Eye (tissue), 1 donor: ENCODE data around the gene EID3.

Source experiments
- DNase-seq: peaks from one replicate; pipeline ENCODE4 v3.0.0-alpha.2; 2015

The EID3 gene

DNA sequence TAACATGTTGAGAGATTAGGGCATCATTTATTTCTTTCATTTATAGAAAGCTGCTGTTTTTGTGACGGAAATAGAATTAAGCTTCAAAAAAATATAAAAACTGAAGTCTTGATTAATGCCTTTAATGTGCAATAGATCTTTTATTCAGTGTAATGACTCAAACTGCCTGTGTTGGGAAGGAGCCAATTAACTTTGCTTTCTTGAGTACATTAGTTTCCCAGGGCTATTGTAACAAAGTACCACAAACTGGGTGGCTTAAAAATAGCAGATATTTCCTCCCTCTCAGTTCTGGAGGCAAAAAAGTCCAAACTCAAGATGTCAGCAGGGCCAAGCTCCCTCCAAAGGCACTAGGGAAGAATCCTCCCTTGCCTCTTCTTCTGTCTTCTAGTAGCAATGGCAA is 36.6 kb downstream of the EID3 start:
- peak; percentile 3 for DNase-seq

DNA sequence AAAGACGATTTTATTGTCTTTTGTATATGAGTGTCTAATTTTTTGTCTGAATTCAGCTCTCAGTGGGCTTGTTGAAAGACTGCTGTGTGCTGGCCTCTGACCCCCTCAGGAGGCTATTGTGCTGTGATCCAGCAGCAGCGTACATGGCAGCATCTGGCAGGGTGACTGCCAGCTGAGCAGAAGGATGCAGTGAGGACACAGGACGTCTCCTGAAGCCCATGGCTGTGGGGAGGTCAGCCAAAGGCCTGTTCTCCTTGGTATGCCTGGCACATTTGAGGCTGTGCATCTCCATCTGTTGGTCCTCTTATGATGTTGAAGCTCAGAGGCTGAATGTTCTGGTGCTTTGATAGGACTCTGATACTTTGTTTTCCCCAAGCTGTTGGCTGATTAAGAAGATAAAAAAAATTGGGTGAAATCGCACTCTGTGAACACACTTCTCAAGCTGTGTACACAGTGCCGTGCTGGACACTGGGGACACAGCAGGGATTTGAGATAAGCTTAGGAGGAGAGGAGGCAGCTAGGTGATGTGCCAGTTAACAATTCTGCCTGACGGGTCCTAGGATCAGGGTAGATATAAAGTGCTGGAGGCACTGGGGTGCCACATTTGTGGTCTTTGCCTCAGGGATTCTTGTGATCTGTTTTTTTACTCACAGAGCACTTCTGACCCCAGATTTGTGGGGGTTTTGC is 37.5 kb downstream of the EID3 start:
- peak; percentile 26 for DNase-seq

DNA sequence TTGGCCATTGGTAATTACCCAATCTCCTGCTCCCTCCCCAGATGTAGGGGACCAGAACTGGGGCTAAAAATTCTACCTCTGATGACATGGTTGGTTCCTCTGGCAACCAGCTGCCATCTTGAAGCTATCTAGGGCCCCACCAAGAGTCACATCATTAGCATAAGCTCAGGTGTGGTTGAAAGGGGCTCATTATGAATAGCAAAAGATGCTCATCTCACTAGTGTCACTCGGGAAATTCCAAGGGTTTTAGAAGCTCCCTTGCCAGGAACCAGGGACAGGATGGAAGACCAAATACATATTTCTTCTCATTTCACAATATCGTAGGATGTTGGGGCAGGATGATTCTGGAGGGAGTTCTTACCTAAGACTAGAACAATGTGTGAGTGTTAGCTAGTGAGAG is 38.6 kb downstream of the EID3 start:
- DNase-seq, result no peak

DNA sequence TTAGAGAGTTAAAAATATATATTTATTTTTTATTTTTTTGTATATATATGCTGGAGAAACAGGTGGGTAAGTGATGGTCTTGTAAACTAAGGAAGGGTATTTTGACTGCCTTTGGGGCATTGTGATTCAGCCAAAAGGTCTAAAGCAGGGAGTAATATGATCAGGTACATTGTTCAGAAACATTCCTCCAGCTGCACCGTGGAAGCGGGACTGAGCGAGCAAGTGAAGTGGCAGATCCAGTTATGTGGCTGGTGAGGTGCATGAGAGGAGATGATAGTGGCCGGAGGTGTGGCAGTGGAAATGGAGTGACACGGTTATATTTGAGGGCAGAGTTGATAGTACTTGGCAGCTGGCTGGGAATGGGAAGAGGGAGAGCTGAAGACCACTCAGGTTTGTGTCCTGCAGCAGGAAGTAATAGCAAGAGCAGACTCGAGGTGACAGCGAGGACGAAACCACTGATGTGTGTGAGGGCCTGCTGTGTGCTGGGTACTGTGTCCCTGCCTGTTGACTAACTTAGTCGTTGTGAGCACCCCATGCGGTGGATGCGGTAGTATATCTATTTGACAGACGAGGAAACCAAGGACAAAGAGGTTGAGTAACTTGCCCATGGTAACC is 39.2 kb downstream of the EID3 start:
- DNase-seq, result no peak

DNA sequence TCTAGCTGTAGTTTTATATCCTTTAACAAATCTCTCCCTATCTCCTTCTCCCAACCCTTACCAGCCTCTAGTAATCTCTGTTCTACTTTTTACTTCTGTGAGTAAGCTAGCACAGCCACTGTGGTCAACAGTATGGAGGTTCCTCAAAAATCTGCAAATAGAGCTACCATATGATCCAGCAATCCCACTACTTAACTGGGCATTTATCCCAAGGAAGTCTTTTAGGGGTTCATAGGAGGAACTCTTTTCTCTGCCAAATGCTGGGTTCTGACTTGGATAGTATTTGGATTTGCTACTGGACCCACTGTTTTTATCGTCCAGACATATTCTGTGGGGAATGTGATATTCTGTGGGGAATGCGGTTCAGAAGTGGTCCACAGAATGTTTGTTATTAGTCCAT is 41.1 kb downstream of the EID3 start:
- no peak for DNase-seq

DNA sequence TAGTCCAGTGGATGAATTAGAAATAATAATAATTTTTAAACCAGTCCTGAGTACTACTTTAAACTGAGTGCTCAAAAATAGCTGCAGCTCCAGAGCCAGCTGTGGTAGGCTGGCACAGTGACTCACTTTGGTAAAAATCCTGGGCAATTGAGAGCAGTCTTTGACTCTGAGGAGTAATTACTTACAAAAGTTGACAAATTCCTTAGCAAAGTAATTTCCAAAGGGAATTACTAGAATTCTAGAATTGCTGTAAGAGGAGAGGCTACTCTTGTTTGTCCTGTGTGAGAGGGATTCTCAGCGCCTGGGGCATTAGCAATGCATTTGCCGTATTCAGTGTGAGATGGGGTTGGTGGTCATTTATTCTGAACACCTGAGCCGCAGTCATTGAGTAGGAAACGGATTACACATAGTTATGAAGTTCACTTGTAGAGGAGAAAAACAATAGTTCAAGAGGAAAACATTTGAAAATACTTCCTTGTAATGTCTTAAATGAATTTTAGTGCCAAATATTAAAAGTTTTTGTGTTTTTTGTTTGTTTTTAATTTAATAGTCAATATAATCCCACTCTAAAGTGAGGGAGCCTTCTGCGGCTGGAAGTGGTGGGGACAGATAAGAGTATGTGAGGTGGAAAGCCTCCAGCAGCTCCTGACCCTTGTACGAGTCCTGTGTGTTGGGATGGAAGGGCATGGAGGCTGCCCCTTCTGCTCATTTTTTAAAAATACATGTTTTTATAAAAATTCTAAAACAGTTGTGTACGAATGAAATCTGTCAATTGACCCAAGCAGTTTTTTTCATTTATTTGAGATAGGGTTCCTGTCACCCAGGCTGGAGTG is 41.9 kb downstream of the EID3 start:
- no peak for DNase-seq

DNA sequence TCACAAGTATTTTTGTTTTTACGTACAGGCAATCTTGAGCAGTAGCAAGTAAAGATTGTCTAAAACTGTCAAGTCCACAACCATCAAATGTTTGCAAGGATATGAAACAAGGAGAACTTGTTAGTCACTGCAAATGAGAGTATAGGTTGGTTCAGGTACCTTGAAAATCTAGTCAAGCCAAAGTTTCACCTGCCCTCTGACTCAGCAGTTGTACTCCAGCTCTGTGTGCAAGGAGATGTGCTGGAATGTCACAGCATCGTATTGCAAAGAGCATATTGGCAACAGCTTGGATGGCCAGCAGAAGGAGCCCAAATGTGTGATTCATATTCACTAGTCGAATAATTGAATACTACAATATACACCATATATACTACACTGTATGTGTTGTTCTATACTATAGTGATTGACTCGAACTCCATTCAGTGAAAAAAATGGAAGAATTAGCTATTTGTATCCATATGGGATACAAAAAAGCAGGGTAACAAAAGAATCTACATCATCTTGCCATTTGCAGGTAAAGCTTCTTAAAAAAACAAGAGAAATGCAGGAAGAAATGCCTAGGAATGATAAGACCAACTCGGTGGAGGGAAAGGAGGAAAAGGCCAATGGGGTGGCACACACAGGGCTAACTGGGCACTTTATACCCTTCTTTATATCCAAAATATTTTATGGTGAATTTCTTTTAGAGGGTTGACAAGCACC is 44.0 kb downstream of the EID3 start:
- no peak for DNase-seq

DNA sequence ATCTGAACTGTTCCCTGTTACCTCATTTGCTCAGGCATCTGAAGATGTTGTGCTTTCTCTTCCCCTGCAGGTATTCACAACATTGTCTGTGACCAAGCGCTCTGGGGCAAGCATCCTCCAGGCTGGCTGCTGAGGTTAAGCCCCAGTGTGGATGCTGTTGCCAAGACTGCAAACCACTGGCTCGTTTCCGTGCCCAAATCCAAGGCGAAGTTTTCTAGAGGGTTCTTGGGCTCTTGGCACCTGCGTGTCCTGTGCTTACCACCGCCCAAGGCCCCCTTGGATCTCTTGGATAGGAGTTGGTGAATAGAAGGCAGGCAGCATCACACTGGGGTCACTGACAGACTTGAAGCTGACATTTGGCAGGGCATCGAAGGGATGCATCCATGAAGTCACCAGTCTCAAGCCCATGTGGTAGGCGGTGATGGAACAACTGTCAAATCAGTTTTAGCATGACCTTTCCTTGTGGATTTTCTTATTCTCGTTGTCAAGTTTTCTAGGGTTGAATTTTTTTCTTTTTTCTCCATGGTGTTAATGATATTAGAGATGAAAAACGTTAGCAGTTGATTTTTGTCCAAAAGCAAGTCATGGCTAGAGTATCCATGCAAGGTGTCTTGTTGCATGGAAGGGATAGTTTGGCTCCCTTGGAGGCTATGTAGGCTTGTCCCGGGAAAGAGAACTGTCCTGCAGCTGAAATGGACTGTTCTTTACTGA is 44.9 kb downstream of the EID3 start:
- DNase-seq, result no peak

DNA sequence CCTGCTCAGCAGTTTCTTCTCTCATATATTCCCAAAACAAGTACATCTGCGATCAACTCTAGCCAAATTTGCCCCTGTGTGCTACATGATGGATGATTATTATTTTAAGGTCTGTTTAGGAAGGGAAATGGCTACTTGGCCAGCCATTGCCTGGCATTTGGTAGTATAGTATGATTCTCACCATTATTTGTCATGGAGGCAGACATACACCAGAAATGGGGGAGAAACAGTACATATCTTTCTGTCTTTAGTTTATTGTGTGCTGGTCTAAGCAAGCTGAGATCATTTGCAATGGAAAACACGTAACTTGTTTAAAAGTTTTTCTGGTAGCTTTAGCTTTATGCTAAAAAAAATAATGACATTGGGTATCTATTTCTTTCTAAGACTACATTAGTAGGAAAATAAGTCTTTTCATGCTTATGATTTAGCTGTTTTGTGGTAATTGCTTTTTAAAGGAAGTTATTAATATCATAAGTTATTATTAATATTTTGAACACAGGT is 45.5 kb downstream of the EID3 start:
- no peak for DNase-seq

DNA sequence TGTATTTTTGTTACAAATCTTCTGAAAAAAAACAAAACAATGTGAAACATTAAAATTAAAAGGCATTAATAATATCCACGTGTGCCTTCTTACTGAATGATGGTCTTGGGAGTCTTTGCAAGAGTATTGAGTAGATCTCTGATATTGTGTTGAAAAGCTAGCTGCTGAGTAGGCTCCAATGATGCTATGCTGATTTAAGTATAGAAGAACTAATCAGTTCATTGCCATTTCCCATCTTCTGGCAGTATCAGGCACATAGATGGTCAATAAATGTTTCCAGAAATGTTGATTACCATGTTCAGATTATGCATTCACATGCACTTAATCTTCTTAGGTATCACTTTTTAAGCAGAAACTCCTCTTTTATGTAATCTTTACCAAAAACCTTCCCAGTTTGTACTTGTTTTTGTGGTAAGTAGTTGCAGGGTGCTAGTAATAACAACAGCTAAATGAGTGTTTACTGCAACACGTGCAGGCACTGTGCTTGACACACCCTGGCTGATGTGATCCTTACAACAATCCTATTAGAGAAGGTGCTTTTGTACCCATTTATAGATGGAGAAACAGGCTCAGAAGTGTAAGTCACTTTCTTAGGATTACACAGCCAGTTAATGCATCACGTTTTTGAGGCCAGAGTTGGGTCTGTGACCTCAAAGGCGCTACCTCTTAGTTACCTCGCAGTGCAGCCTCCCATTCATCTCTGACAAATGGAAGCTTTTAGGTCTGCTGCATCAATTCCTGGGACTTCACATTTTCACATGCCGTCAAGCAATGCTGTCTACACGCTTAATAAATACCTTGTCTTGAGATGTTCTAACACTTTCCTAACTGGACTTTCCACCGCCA is 46.9 kb downstream of the EID3 start:
- DNase-seq, result no peak

DNA sequence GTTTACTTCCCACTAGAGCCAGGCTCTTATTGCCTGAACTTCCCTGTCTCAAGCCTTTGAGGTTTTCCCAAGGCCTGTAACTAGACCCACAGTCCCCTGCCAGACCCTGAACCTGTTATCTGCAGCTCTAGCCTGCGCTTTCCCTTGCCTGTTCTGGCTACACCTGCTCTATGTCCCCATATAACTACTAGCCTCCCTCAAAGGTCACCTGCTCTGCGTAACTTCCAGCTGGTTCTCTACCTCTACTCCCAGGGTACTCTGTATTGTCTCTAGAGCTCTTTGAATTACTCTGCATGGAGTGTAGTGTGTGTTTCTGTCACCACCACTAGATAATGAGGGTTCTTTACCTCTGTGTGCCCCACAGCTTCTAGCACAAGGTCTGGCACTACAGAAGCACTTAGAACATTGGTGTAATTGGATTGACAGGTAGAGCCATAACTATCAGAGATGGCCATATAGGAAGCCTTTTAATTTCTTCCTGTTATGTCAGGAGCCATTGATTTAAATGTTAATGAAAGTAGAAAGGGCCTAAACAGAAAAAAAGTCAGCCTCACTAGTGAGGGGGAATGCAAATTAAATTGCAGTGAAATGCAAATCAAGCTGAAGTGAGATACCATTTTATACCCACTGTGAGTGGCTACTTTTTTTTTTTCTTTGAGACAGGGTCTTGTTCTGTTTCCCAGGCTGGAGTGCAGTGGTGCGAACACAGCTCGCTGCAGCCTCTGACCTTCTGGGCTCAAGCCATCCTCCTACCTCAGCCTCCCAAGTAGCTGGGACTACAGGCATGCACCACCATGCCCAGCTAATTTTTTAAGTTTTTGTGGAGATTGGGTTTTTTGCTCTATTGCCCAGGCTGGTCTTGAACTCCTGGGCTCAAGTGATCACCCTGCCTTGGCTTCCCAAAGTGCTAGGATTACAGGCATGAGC is 47.8 kb downstream of the EID3 start:
- no peak for DNase-seq

DNA sequence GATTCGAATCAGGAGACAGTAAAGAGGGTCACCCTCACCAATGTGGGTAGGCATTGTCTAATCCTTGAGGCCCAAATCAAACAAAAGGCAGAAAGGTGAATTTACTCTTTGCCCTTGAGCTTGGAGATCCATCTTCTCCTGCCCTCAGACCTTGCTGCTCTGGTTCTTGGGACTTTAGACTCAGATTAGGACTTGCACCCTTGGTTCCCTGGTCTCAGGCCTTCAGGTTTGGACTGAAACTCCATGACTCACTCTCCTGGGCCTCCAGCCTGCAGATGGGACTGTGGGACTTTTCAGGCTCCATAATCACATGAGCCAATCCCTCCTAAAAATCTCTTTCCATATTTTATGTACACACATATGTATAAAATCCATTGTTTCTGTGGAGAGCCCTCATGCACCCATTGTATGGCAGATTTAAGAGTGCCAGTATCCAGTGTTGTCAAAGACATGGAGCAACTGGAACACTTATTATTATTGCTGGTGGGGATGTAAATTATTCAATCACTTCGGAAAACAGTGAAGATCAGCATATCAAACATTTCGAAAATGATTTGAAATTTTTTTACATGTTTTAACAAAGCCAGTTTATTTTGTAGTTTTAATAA is 48.7 kb downstream of the EID3 start:
- DNase-seq, result no peak

DNA sequence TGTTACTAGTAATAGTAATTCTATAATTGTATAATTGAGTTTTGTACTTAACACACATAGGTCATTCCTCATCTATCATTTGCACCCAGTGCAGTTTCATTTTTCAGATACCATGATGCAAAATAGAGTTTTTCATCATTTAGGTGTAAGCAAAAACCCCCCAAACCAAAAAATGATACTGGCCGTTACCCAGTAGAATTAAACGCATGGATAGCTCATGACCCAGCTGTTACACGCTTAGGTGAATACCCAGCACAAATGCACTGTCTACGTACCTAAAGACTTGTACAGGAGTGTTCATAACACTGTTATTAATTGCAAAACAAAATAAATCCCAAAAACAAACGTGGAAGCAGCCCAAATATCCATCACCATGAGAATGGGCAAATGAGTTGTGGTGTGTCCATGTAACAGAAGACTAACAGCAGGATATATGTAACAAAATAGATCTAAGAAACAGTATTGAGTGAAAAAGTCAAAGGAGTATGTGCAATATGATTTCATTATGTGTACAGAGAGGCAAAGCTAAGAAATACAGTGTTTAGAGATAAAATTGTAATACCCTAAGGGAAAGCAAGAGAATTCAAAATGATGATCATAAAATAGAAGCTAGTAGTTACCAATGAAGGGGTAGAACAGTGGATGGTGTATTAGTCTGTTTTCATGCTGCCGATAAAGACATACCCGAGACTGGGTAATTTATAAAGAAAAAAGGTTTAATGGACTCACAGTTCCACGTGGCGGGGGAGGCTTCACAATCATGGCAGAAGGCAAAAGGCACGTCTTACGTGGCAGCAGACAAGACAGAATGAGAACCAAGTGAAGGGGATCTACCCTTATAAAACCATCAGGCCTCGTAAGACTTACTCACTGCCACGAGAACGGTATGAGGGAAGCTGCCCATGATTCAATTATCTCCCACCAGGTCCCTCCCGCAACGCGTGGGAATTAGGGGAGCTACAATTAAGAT is 49.8 kb downstream of the EID3 start:
- no peak for DNase-seq

DNA sequence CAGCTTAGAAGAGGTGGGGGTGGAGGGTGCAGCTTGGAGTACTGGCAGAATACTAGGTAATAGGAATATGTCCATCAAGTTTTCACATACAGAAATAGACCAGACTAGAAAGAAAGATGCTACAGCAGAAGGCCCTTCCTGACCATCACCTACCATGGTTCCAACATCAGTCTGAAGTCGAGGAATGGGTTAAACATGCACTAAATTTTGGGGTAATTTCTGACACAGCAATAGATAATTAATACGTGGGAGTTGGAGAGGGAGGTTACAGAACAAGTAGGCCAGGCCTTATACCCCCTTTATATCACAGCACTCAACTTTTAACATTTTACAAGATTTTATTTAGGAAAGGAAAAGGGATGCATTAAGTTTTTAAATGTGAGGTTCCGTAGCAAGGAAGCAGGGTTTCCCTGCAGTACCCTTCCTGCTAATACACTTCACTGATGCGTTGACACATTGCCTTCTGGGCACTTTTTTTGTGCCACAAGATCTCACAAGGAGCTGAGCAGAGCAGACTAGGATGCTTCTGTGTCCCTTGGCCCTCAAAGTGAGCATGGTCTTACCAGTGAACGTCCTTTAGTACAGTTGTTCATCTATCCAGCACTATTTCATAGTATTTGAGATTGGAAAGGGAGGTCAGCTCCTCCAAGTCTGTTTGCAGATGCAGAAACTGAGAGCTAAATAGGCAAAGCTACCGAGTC is 50.8 kb downstream of the EID3 start:
- no peak for DNase-seq
